HG03457 (cell line): ENCODE results near the gene ZNF205.
A peak's percentile ranks its signal among the peaks of the same experiment; 100 is the strongest.
"Not testable (repeated sequence)": the region's sequence is repeated elsewhere in the genome, so short reads cannot be mapped to it uniquely, and the experiment has no call there.

Experiments
- ATAC-seq: cut with Tn5 transposase; IDR thresholded peaks from one replicate; pipeline ENCODE4 v1.9.1; 2021; ENCODE audit warnings: moderate number of reproducible peaks; ENCODE audit not compliant: unreplicated experiment

ZNF205 gene

GRCh38 chr16:3112058-3112880 lies at the start of gene ZNF205:
ZNF205 (plus strand) TSS chr16:3112586; CDS start chr16:3113431, 845 bp downstream.
- no peak for ATAC-seq

- ATAC-seq = no peak
These were observed 48.6 kb upstream of the ZNF205 start for GRCh38 chr16:3063625-3064386.

GRCh38 chr16:3065069-3065741 lies 47.2 kb upstream of the ZNF205 start, which contains the start of gene IL32:
IL32 (plus strand) TSS chr16:3065640; CDS start chr16:3065812, 172 bp downstream.
- ATAC-seq = no peak

GRCh38 chr16:3065742-3066439 lies 46.5 kb upstream of the ZNF205 start:
- ATAC-seq = no peak

GRCh38 chr16:3066440-3066748 lies 46.0 kb upstream of the ZNF205 start:
- no peak for ATAC-seq

- no peak for ATAC-seq
These were observed 43.9 kb upstream of the ZNF205 start for GRCh38 chr16:3068487-3068886.

GRCh38 chr16:3069146-3069545 lies 43.2 kb upstream of the ZNF205 start:
- ATAC-seq = not testable (repeated sequence)

- no peak for ATAC-seq
These were observed 41.7 kb upstream of the ZNF205 start for GRCh38 chr16:3070608-3071111.

GRCh38 chr16:3071655-3072054 lies 40.7 kb upstream of the ZNF205 start:
- ATAC-seq = no peak

GRCh38 chr16:3072148-3072547 lies 40.2 kb upstream of the ZNF205 start:
- ATAC-seq = not testable (repeated sequence)

- not testable (repeated sequence) for ATAC-seq
These were observed 39.7 kb upstream of the ZNF205 start for GRCh38 chr16:3072576-3073263.

- ATAC-seq = no peak
These were observed 38.9 kb upstream of the ZNF205 start for GRCh38 chr16:3073448-3073847.

- peak; percentile 65 for ATAC-seq
These were observed 37.4 kb upstream of the ZNF205 start for GRCh38 chr16:3074860-3075522.

GRCh38 chr16:3075523-3075915 lies 36.9 kb upstream of the ZNF205 start:
- no peak for ATAC-seq

- ATAC-seq = not testable (repeated sequence)
These were observed 36.4 kb upstream of the ZNF205 start for GRCh38 chr16:3075946-3076345.

GRCh38 chr16:3076577-3076976 lies 35.8 kb upstream of the ZNF205 start:
- no peak for ATAC-seq

GRCh38 chr16:3080024-3080423 lies 32.4 kb upstream of the ZNF205 start:
- no peak for ATAC-seq

- not testable (repeated sequence) for ATAC-seq
These were observed 30.4 kb upstream of the ZNF205 start for GRCh38 chr16:3081957-3082356.

- not testable (repeated sequence) for ATAC-seq
These were observed 29.0 kb upstream of the ZNF205 start for GRCh38 chr16:3083408-3083807.

GRCh38 chr16:3084491-3084890 lies 27.9 kb upstream of the ZNF205 start:
- no peak for ATAC-seq
